Stomach (tissue), 4 donors: Measurements from ENCODE around the gene PTPRN.

ENCODE experiments used
- EP300 ChIP-seq: sonication (generic); formaldehyde crosslinking; IDR thresholded peaks from one replicate; pipeline ENCODE4 v1.6.1; 2017; ENCODE audit warnings: antibody characterized with exemption
- POLR2A ChIP-seq, 4 donors: fragments of 450-650 bp; IDR thresholded peaks; one replicate each; pipeline ENCODE4 v1.6.1; 2016; ENCODE audit warnings: antibody characterized with exemption in 4 of 4, control low read depth in 2 of 4, mild to moderate bottlenecking in 1 of 4, moderate library complexity in 1 of 4
- POLR2AphosphoS5 ChIP-seq, 3 donors: sonication (generic); formaldehyde crosslinking; IDR thresholded peaks; one replicate each; pipeline ENCODE4 v1.6.1; 2016; ENCODE audit warnings: antibody characterized with exemption in 3 of 3
- TF ChIP-seq, protein P1 (sequence below), 7 experiments: fragments of 450-650 bp in 4 of 7; fragments of 200-600 bp in 3 of 7; sonication (generic) in 3 of 7; IDR thresholded peaks; one replicate each; pipeline ENCODE4 v1.5.1; 2016 to 2019; ENCODE audit warnings: antibody characterized with exemption in 7 of 7, control low read depth in 2 of 7, mild to moderate bottlenecking in 1 of 7

DNA sequence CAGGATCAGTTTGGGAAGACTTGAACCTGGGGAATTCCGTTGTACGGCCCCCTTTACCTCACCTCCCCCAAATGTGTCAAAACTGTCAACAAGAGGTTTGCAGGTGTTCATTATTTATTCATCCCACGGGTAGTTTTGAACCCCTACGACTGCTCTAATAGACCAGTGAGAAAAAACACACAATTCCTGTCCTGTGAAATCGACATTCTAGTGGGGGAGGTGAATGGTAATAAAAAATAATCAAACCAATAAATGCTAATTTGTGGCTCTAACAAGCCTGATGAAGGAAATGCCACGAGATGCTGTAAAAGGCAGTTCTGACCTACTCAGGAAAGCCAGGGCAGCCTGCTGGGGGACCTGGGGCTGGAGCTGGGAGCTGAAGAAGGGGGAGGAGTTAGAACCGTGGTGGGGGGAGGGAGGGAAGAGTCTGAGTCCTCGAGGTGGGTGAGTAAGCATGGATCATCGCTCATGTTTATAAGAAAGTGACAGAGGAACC lies 30.5 kb downstream of the PTPRN start:
- TF ChIP-seq, protein P1, sequence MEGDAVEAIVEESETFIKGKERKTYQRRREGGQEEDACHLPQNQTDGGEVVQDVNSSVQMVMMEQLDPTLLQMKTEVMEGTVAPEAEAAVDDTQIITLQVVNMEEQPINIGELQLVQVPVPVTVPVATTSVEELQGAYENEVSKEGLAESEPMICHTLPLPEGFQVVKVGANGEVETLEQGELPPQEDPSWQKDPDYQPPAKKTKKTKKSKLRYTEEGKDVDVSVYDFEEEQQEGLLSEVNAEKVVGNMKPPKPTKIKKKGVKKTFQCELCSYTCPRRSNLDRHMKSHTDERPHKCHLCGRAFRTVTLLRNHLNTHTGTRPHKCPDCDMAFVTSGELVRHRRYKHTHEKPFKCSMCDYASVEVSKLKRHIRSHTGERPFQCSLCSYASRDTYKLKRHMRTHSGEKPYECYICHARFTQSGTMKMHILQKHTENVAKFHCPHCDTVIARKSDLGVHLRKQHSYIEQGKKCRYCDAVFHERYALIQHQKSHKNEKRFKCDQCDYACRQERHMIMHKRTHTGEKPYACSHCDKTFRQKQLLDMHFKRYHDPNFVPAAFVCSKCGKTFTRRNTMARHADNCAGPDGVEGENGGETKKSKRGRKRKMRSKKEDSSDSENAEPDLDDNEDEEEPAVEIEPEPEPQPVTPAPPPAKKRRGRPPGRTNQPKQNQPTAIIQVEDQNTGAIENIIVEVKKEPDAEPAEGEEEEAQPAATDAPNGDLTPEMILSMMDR (IDR thresholded peaks at IDR 0.05), result peak in 1 of 7 experiments; percentile 11
- TF ChIP-seq EP300 (no peak), POLR2A (IDR thresholded peaks at IDR 0.05) (no peak), POLR2AphosphoS5 (IDR thresholded peaks at IDR 0.05) (no peak)
